ENCODE data around the gene UBE2L3.
"Not testable (repeated sequence)": the region's sequence is repeated elsewhere in the genome, so short reads cannot be mapped to it uniquely, and the experiment has no call there.

Gene UBE2L3

GRCh38 chr22:21643533-21644357, 76.2 kb downstream of the UBE2L3 start:
- DNase-seq (ENCODE audit: low read depth, low spot score) = no peak

GRCh38 chr22:21645513-21645912, 78.0 kb downstream of the UBE2L3 start:
- not testable (repeated sequence) for DNase-seq (ENCODE audit: low read depth, low spot score)

GRCh38 chr22:21646608-21647590, 79.4 kb downstream of the UBE2L3 start:
- no peak for DNase-seq (ENCODE audit: low read depth, low spot score)

GRCh38 chr22:21650280-21650679, 82.8 kb downstream of the UBE2L3 start:
- DNase-seq (ENCODE audit: low read depth, low spot score) = no peak

- no peak for DNase-seq (ENCODE audit: low read depth, low spot score)
Measured at GRCh38 chr22:21650823-21651520, 83.5 kb downstream of the UBE2L3 start.

GRCh38 chr22:21651521-21652009, 84.1 kb downstream of the UBE2L3 start:
- no peak for DNase-seq (ENCODE audit: low read depth, low spot score)

GRCh38 chr22:21652010-21652546, 84.6 kb downstream of the UBE2L3 start:
- DNase-seq (ENCODE audit: low read depth, low spot score) = no peak

- DNase-seq (ENCODE audit: low read depth, low spot score) = no peak
Measured at GRCh38 chr22:21652547-21653545, 85.3 kb downstream of the UBE2L3 start.

GRCh38 chr22:21657020-21657359, 89.5 kb downstream of the UBE2L3 start:
- DNase-seq (ENCODE audit: low read depth, low spot score) = no peak

GRCh38 chr22:21657360-21658032, 90.0 kb downstream of the UBE2L3 start:
- DNase-seq (ENCODE audit: low read depth, low spot score) = no peak

GRCh38 chr22:21659864-21660525, 92.5 kb downstream of the UBE2L3 start:
- no peak for DNase-seq (ENCODE audit: low read depth, low spot score)

GRCh38 chr22:21660904-21661303, 93.4 kb downstream of the UBE2L3 start:
- no peak for DNase-seq (ENCODE audit: low read depth, low spot score)

- DNase-seq (ENCODE audit: low read depth, low spot score) = no peak
Measured at GRCh38 chr22:21661991-21662390, 94.5 kb downstream of the UBE2L3 start.

GRCh38 chr22:21663738-21664137, 96.2 kb downstream of the UBE2L3 start:
- DNase-seq (ENCODE audit: low read depth, low spot score) = no peak

- DNase-seq (ENCODE audit: low read depth, low spot score) = no peak
Measured at GRCh38 chr22:21665047-21665851, 97.7 kb downstream of the UBE2L3 start.

GRCh38 chr22:21666786-21667185, 99.3 kb downstream of the UBE2L3 start:
- no peak for DNase-seq (ENCODE audit: low read depth, low spot score)

GRCh38 chr22:21669026-21669425, 101.5 kb downstream of the UBE2L3 start:
- DNase-seq (ENCODE audit: low read depth, low spot score) = no peak

GRCh38 chr22:21672107-21672629, 104.7 kb downstream of the UBE2L3 start:
- no peak for DNase-seq (ENCODE audit: low read depth, low spot score)

Measured in brain pericyte (primary cell).